Activated T-cell treated with anti-CD3 and anti-CD28 coated beads for 48 hours (primary cell): ENCODE data around the gene GSTA4.
"Not testable (repeated sequence)": the region's sequence is repeated elsewhere in the genome, so short reads cannot be mapped to it uniquely, and the experiment has no call there.

ENCODE experiments used
- DNase-seq: peaks from one replicate; pipeline ENCODE4 v3.0.0-alpha.2; 2020; ENCODE audit warnings: low read depth

Gene GSTA4

DNA sequence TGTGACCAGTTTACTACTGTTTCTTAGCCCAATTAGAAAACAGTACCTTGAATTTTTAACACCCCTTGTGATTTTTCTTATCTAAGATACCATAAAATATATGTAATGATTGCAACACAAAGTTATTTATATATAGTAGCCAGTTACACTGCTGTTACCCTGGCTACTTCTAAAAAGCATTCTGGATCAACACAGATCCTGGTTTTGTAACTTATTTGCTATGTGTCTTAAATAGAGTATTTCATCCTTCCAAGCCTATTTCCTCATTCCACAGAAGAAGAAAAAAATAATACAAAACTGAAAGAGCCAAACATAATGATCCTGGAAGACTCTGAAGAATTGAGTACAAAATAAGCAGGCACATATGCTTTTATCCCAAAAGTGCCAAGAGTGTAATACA is 19.0 kb upstream of the GSTA4 start:
- no peak for DNase-seq

DNA sequence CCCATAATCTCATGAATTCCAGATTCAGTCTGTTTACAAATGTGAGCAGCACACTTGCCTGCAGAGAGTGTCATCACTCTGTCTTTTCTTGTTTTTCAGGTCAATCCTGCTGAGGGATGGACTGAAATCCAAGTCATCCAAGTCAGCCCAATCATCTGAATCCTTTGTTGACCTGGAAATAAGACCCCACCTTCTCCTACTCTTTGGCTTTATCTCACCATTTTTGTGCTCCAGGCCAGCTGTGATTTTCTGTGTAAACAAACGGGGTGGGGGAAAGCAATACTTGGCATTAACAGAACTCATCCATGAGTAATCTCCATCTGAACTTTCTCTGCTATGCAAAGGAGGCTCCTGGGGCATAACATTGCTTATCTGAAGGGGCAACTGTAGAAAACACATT is 16.9 kb upstream of the GSTA4 start:
- no peak for DNase-seq

DNA sequence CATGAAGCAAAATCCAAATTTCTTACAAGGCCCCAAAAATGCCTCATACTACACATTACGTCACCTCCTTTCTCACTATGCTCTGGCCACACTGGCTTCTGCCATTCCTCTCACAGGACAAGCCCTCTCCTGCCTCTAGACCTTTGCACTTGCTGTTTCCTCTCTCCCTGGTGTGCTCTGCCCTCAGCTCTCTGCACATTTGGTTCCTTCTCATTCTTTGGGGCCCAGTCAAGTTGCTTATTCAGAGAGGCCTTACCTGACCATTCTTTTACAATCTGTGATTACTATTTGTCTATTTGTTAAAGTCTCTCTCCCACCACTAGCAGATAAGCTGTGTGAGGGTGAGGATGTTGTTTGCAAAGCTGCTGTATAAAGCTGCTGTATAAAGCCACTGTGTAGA is 15.4 kb upstream of the GSTA4 start:
- no peak for DNase-seq

DNA sequence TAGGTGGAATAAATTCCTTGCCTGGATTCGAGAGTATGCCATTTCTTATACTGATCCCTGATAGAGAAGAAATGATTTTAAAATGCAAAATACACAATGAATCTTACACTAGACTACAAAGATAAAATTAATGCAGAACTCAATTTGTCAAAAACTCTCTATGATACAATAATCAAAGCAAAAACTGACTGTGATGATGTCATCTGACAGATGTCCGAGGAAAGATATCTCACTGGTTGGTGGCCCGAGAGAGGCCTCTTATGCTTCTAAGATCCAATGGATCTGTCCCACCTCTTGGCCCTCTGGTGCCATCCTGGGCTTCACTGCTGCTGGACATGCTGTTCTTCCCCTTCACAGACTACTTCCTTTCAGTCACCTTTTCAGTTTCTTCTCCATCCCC is 14.4 kb upstream of the GSTA4 start:
- DNase-seq = no peak

DNA sequence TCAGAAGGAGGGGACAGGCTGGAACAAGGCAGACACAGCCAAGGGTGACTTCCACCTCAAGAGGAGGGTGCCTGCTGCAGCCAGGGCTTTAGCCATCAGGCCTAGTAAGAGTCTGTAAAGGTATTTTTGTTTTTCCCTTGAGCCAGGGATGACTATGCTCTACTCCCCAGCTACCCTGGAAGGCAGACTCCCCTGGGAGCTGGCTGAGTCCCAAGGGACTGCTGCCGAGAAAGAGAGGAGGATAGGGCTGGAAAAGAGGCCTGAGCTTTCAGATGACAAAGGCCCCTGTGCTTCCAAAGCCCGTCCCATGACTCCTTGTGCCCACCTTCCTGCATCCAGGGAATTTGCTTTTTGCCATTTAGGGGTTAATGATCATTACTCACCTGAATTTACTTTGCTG is 14.0 kb upstream of the GSTA4 start:
- DNase-seq = no peak

GRCh38 chr6:53008192-53008687 is 13.2 kb upstream of the GSTA4 start:
- not testable (repeated sequence) for DNase-seq

DNA sequence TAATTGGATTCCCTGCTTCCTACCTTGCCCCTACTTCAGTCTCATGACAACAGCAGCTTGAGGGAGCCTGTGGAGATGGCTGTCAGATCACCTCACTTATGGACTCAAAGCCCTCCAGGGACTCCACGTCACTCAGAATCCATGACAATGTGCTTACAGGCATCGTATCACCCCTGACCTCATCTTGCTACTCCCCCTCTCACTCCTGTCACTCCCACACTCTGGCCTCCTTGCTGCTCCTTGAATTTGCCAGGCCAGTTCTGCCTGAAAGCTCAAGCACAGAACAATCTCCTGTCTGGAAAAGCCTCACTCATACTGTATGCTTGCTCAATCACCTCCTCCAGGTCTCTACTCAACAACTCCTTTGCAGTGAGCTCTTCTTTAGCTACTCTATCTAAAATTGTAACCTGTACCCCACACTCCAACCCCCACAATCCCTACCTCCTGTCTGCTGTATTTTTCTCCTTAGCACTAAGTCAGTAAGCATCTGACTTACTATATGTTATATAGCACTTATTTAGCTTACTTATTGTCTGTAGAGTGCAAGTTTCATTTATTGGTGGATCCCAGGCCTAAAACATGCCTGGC is 10.7 kb upstream of the GSTA4 start:
- DNase-seq = no peak

DNA sequence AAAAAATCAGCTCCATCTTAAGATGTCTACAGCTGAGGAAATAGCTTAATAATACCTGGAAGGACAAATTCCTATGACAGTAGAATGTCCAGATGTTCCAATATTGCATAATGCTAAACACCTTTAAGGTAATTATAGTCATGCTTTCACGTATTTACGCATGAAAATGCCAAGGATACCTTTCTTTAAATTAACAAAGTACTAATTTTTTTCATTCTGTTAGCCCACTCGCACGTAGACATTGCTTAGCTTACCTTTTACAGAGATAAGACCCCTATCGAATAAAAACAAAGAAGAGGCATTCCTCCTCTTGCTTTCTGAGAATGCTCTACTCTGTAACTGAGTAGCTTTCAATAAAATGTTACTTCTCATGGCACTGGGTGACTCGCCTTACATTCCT is 4.4 kb upstream of the GSTA4 start:
- DNase-seq = no peak

GRCh38 chr6:52998603-52999002 is 3.5 kb upstream of the GSTA4 start:
- DNase-seq = no peak

GRCh38 chr6:52995913-52996645 is 995 bp upstream of the GSTA4 start:
- DNase-seq = no peak

DNA sequence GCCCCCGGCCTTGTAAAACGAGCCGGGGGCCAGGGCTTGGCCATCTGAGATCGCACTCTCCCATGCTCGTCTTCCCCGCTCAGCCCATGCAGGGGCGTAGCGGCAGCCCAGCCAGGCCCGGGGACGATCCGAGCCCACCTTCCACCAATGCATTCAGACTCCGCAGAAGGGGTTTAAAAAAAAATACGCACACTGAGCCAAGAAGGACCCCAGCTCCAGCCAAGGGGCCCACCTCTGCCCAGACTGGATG is 320 bp downstream of the GSTA4 start:
- no peak for DNase-seq

DNA sequence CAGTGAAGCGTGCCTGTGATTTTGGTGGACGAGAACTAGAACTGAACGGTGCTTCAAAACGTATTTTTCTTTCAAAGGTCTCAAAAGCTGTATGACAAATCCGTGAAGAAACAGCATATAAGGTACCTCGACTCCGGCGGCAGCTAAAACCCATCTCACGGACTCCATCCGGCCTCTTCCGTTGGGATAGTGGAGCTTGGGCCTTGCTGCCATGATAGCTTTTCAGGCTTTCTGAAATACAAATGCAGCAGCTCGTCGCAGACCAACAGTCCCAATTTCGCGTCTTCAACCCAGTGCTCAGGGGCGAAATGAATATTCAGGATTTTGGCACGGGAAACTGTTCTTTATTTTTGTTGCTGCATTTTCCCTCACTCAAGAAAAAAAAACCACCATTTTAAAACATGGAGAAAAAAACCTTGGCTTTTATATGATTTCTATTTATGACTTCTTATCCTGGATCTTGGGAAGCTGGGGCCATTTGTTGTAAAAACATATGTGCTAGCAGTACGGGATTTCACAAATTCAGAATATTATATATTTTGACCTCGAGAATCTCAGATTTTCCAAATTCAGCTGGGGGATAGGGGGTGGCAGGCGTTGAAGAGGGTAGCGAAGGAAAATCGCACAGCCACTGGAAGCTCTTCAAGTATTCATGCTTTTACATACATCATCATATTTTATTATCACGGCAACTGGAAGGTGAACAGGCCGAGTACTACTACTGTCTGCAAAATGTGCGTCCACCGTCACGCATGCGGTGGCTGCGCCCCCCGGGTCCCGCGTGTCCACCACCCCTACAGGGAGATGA is 849 bp downstream of the GSTA4 start:
- no peak for DNase-seq

GRCh38 chr6:52992980-52993920 is 1.8 kb downstream of the GSTA4 start:
- no peak for DNase-seq

DNA sequence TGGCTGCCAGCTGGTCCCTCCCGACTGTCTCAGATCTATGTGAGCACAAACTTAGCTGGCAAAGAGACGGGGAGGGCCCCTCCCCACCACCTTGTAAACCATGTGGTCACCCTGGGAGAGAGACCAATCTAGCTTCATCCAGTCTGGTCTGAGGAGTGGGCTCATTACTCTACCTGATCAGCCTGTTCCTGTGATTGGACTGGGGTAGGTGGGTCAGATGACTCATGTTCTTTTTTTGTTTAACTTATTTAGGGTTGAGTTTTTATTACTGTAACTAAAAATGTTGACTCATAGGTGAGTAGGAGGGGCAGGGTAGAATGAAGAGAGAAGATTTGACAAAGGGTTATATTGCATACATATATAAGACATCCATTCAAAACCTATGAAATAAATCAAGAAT is 4.7 kb downstream of the GSTA4 start:
- no peak for DNase-seq

GRCh38 chr6:52985228-52985627 is 9.9 kb downstream of the GSTA4 start:
- no peak for DNase-seq

- DNase-seq = no peak
Observed at GRCh38 chr6:52984247-52984646, 10.8 kb downstream of the GSTA4 start.

DNA sequence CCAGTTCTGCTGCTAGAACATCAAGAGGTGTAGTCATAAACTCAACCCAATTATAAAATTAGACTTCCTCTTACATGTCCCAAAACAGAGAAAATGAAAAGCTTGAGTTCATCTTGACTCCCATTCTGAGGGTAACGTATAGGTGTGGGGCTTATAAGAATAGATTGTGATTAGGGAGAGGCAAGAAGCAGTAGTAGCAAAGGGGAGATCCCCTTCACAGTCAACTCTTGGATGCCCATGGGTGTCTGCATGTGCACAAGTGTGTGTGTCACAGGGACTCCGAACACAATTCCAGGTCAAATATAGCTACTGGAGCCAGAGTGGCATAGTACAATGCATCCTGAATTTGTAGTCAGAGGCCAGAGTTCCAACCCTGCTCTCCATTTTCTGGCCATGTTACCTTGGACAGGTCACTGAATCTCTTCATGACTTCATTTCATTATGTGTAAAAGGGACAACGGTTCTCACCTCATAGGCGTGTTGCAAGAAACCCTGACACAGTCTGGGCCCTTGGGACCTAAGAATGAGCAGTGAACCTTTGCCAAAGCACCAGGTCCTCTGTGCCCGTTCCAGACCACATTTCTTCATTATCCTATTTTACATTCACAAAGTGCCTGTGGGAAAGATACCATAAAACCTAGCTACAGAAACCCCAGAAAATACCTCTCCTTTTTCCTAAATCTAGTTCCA is 11.8 kb downstream of the GSTA4 start:
- DNase-seq = no peak

DNA sequence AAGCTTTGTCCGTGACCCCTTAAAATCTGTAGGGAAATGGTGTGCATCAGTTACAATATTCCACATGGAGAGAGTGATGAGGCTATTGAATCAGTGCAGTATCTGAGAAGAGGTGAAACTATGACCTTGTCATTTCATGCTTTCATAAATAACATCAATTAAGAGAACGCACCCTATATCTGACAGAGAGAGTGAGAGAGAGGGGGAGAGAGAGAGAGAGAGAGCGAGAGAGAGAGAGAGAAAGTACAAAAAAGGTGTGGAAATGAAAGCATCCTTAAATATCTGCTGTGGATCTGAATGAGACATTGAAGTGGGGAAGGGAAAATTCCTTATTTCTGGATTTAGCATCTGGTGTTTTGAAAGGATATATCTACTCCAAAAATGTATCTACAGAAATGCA is 12.4 kb downstream of the GSTA4 start:
- no peak for DNase-seq

DNA sequence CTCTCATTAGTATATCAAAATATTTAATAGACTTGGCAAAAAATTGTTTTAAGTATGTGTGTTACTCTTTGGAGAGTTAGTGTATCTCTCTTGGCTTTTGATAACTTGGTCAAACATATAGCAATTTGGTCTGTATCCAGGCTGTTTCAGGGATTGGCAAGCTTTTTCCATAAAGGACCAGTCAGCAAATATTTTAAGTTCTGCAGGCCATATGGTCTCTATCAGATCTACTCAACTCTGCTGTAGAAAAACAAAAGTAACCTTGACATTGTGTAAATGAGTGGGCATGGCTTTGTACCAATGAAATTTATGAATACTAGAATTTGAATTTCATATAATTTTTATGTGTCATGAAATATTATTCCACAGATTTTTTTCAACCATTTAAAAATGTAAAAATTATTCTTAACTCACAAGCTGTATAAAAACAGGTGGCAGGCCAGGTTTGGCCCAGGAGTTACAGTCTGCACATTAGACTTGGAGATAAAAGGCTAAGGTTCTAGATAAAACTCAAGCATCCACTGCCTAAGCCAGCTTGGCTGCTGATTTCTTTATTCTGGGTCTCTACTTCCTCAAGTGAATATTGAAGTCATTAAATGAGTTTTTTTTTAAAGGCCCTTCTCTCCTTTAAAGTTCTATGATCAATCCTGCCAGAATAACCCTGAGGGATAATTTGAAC is 13.7 kb downstream of the GSTA4 start:
- no peak for DNase-seq

- no peak for DNase-seq
Observed at GRCh38 chr6:52976591-52977035, 18.5 kb downstream of the GSTA4 start.

DNA sequence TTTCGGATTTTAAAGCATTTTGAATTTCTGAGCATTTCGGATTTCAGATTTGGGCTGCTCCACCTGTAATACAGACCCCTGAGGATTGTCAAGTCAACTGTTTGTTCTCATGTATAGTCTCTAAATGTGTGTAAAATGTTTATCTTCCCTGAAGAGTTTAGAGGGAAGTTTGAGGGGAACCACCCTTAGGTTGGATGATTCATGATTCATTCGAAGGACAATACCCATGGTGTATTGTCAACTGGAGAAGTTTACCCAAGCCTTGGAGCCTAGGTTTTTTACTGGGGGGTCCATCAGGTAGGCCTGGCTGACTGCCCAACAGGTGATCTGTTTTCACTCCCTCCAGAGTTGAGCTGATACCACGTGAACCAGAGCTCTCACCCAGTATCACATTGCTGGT is 18.9 kb downstream of the GSTA4 start:
- DNase-seq = no peak
